Measurements from ENCODE around the gene SLPI. TPM values are rescaled to one million over a fixed set of nuclear protein-coding genes. Genes with fewer than 3 reads are reported as not detected.

SLPI gene, protein sequence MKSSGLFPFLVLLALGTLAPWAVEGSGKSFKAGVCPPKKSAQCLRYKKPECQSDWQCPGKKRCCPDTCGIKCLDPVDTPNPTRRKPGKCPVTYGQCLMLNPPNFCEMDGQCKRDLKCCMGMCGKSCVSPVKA
- 100 to 1,000 TPM in 2 of 4 donors, 10 to 100 TPM in 1, 1 to 10 TPM in 1; 5.7 to 723 (median 123) TPM for total RNA-seq
- polyA plus RNA-seq: 100 to 1,000 TPM in 2 of 3 donors, 10 to 100 TPM in 1; 17.5 to 295 (median 251) TPM
- long read RNA-seq, donor 1, transcript SLPI-201 (4 exons, 596 nt): major isoform, 10 of 18 reads
- long read RNA-seq, donor 1, partial matches to known transcripts: 8 of 18 reads
- long read RNA-seq, donor 1, other reads (novel, unspliced or antisense): 0 of 18 reads
- long read RNA-seq, donor 2, transcript SLPI-201 (4 exons, 596 nt): major isoform, 55 of 81 reads
- long read RNA-seq, donor 2, partial matches to known transcripts: 22 of 81 reads
- long read RNA-seq, donor 2, other reads (novel, unspliced or antisense): 4 of 81 reads

DNA sequence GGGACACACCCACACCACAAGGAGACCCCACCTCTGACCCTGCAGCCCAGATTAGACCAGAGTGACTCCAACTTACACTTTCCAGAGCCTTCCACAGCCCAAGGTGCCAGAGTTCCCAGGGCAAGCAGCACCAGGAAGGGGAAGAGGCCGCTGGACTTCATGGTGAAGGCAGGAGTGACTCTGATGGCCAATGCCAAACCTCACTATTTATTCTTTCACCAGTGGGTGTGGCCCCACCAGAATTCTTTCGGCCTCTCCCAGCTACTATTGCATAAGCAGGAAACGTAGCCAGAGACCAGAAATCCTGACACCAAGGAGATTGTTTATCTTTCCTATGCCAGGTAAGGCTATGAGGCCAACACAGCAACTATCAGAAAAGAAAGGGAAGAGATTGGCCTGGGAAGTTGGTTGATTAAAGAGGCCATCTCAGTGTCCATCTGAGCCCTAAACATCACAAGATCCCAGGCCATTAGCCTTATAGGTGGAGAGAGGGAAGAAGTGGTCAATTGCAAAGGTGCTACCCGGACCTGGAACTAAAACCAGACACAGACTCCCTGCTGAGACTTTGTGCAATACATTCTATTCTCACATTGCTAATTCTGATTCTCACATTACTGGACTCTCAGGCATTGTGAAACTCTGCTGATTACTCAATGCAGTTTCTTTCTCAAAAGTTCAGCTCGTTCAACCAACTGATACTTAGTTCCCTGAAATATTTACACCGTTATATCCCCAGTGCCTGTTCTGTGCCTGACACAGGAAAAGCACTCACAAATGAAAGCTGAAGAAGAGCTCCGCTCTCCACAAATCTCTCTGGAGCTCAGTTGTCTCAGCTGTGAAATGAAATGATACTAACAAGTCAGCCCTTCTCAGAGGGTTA lies at the start of gene SLPI:
SLPI (minus strand) TSS at position 182 of the 880 bp plus-strand sequence; CDS start at position 161, 21 bp downstream.
- Histone ChIP-seq H3K9me3 (no peaks in the 10 kb centered on the region), H3K4me1 (peaks cover 12% of the 10 kb centered on the region), H3K27me3 (ENCODE audit: insufficient read depth in 3 of 3, low read length in 2 of 3) (peaks cover 0 to 5% (median 4%) of the 10 kb centered on the region in 3 donors), H3K36me3 (ENCODE audit: insufficient read depth in 1 of 2, low read depth in 1 of 2) (no peaks in the 10 kb centered on the region), H3K4me3 (peak within 1 kb of the TSS; percentile 58), H3K27ac (peak within 1 kb of the TSS; percentile 37)
- WGBS, 3 donors: 28 to 39% (median 30%) methylated on average over 7 of the region's 7 CpGs
- intact Hi-C loops (cut with DNase I): no loop called here
- TF ChIP-seq, protein P1, sequence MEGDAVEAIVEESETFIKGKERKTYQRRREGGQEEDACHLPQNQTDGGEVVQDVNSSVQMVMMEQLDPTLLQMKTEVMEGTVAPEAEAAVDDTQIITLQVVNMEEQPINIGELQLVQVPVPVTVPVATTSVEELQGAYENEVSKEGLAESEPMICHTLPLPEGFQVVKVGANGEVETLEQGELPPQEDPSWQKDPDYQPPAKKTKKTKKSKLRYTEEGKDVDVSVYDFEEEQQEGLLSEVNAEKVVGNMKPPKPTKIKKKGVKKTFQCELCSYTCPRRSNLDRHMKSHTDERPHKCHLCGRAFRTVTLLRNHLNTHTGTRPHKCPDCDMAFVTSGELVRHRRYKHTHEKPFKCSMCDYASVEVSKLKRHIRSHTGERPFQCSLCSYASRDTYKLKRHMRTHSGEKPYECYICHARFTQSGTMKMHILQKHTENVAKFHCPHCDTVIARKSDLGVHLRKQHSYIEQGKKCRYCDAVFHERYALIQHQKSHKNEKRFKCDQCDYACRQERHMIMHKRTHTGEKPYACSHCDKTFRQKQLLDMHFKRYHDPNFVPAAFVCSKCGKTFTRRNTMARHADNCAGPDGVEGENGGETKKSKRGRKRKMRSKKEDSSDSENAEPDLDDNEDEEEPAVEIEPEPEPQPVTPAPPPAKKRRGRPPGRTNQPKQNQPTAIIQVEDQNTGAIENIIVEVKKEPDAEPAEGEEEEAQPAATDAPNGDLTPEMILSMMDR (IDR thresholded peaks at IDR 0.05): no peak
- DNase-seq (peak; percentile 26 to 67), ATAC-seq (peak; percentile 75 to 90 (median 80))

DNA sequence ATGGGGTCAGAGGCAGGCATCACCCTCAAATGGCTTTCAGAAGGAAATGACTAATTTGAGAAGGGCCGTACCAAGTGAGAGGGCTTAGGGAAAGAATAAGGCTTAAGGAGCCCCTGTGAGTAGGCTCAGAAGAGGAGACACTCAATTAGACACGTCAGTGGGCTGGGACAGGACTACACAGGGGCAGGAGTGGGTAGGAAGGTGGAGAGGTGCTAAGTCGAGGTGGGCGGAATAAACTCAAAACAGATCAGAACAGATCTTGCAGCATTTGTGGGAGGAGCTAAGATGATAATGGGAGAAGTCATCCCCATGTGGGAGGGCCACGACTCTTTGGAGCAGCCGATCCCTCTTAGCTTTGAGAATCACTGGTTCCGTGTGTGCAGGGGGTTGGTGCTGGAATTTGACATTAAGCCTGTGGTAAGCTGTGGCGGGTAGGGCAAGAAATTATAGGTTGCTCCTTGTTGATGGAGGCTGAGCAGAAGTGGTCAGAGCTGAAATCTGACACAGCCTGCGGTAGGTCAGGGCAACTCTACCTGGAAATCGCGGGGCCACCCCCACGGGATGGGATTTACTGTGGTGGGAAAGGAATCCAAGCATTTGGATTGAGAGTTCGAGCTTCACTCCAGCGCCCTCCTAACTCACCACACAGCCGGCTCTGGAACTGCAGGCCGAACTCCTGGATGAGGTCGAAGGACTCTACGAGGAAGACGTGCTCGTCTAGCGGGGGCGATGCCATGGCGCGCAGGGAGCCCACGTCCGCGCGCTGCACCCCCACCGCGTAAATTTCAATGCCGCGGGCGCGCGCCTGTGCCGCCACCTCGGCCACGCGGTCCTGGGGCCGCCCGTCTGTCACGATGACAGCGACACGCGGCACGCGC lies 49.5 kb upstream of the SLPI start:
- Histone ChIP-seq H3K4me1 (no peaks in the 10 kb centered on the region), H3K27me3 (ENCODE audit: insufficient read depth in 3 of 3, low read length in 2 of 3) (peaks cover 0 to 49% (median 4%) of the 10 kb centered on the region in 3 donors), H3K4me3 (no peak overlapping the region), H3K27ac (no peak overlapping the region), H3K9me3 (no peaks in the 10 kb centered on the region), H3K36me3 (ENCODE audit: insufficient read depth in 1 of 2, low read depth in 1 of 2) (no peaks in the 10 kb centered on the region)
- no peak for DNase-seq
- intact Hi-C loops (cut with DNase I): loop anchor here in 1 of 2 donors (10.0 kb wide), 1 partner anchor 289 kb away; no protein-coding TSS in a partner anchor
- 41 to 59% (median 44%) methylated on average over 45 to 47 of the region's 47 CpGs for WGBS, 3 donors
- TF ChIP-seq, protein P1 (IDR thresholded peaks at IDR 0.05): no peak
- ATAC-seq: no peak

DNA sequence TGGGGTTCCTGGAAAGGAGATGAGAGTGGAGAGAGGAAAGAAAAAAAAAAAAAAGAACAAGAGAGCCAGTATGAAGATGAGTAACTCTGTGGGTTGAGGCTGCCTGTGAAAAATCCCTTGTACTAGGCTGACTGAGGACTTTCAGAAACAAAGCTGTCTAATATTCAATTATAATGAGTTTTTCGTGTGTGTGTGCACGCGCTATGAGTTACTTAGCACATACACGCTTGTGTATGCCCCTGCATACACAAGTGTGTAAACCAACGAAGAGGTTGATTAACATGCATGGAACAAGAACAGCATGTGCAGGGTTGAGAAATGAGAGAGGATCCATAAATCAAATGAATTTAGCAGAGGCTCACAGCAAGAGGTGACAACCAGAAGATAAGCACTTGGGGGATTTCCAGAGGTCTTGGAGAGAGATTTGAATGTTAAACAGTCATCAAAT lies 47.5 kb upstream of the SLPI start:
- no peak for ATAC-seq
- no peak for DNase-seq
- TF ChIP-seq, protein P1 (IDR thresholded peaks at IDR 0.05): no peak
- Histone ChIP-seq H3K4me3 (no peak overlapping the region), H3K36me3 (ENCODE audit: insufficient read depth in 1 of 2, low read depth in 1 of 2) (no peaks in the 10 kb centered on the region), H3K9me3 (no peaks in the 10 kb centered on the region), H3K27ac (no peak overlapping the region), H3K4me1 (no peaks in the 10 kb centered on the region), H3K27me3 (ENCODE audit: insufficient read depth in 3 of 3, low read length in 2 of 3) (peaks cover 0 to 44% (median 4%) of the 10 kb centered on the region in 3 donors)
- 79 to 86% (median 81%) methylated on average over 5 of the region's 5 CpGs for WGBS, 3 donors
- intact Hi-C loops (cut with DNase I): loop anchor here in 1 of 2 donors (10.0 kb wide), 1 partner anchor 287 kb away; no protein-coding TSS in a partner anchor

DNA sequence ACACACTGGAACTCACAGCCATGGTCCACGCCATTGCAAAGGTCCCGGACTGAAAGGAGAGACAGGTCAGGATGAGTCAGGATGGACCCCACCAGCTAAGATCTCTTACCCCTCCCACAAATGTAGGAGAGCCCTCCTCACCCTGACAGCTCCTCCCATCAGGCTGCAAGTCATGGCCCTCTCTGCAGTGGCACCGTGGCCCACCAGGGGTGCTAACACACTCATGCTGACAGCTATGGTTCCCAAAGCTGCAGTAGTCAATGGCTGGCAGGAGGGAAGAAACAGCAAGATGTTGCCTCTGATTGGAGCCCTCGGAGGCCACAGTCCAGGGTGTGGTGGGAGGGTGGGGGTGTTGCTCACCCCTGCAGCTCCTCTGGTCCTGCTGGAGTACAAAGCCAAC lies 46.6 kb upstream of the SLPI start:
- intact Hi-C loops (cut with DNase I): loop anchor here in 1 of 2 donors (10.0 kb wide), 1 partner anchor 286 kb away; no protein-coding TSS in a partner anchor
- peaks cover 0 to 36% (median 0%) of the 10 kb centered on the region in 3 donors for H3K27me3 ChIP-seq (ENCODE audit: insufficient read depth in 3 of 3, low read length in 2 of 3)

More for the DNA sequence above, 46.6 kb upstream of the SLPI start:
- TF ChIP-seq, protein P1 (IDR thresholded peaks at IDR 0.05): no peak
- DNase-seq (no peak), ATAC-seq (no peak)
- no peaks in the 10 kb centered on the region for H3K4me1 ChIP-seq
- no peak overlapping the region for H3K27ac ChIP-seq
- no peak overlapping the region for H3K4me3 ChIP-seq
- H3K9me3 ChIP-seq: no peaks in the 10 kb centered on the region
- 36 to 41% (median 40%) methylated on average over 4 of the region's 4 CpGs for WGBS, 3 donors
- H3K36me3 ChIP-seq (ENCODE audit: insufficient read depth in 1 of 2, low read depth in 1 of 2): no peaks in the 10 kb centered on the region

Data from psoas muscle (tissue), 8 donors.